HG03460 (cell line): ENCODE measurements around the gene MBD5.
A peak's percentile ranks its signal among the peaks of the same experiment; 100 is the strongest.

Experiments used
- ATAC-seq: cut with Tn5 transposase; IDR thresholded peaks from one replicate; pipeline ENCODE4 v1.9.1; 2021; ENCODE audit not compliant: unreplicated experiment

The MBD5 gene

GRCh38 chr2:148022882-148023281, 2.0 kb downstream of the MBD5 start:
- ATAC-seq: no peak

GRCh38 chr2:148023861-148024260, 3.0 kb downstream of the MBD5 start:
- ATAC-seq: peak; percentile 26

GRCh38 chr2:148026573-148026972, 5.7 kb downstream of the MBD5 start:
- no peak for ATAC-seq

GRCh38 chr2:148027822-148028221, 6.9 kb downstream of the MBD5 start:
- no peak for ATAC-seq

GRCh38 chr2:148028781-148029180, 7.9 kb downstream of the MBD5 start:
- no peak for ATAC-seq

- ATAC-seq: no peak
Measured at GRCh38 chr2:148031152-148031551, 10.3 kb downstream of the MBD5 start.

- no peak for ATAC-seq
Measured at GRCh38 chr2:148032215-148032614, 11.3 kb downstream of the MBD5 start.

- ATAC-seq: no peak
Measured at GRCh38 chr2:148039783-148040182, 18.9 kb downstream of the MBD5 start.

GRCh38 chr2:148042219-148042618, 21.3 kb downstream of the MBD5 start:
- ATAC-seq: peak; percentile 85

GRCh38 chr2:148044322-148044721, 23.4 kb downstream of the MBD5 start:
- ATAC-seq: no peak

- ATAC-seq: no peak
Measured at GRCh38 chr2:148046802-148047201, 25.9 kb downstream of the MBD5 start.

GRCh38 chr2:148048475-148049221, 27.8 kb downstream of the MBD5 start:
- ATAC-seq: peak; percentile 61

- no peak for ATAC-seq
Measured at GRCh38 chr2:148049284-148049683, 28.4 kb downstream of the MBD5 start.

- ATAC-seq: no peak
Measured at GRCh38 chr2:148052687-148053086, 31.8 kb downstream of the MBD5 start.

- no peak for ATAC-seq
Measured at GRCh38 chr2:148058641-148059040, 37.8 kb downstream of the MBD5 start.

- ATAC-seq: no peak
Measured at GRCh38 chr2:148063633-148064032, 42.7 kb downstream of the MBD5 start.

GRCh38 chr2:148065936-148066335, 45.0 kb downstream of the MBD5 start:
- no peak for ATAC-seq

- ATAC-seq: no peak
Measured at GRCh38 chr2:148067801-148068200, 46.9 kb downstream of the MBD5 start.

- ATAC-seq: no peak
Measured at GRCh38 chr2:148071351-148071750, 50.5 kb downstream of the MBD5 start.

- ATAC-seq: no peak
Measured at GRCh38 chr2:148096012-148096411, 75.1 kb downstream of the MBD5 start.

- ATAC-seq: no peak
Measured at GRCh38 chr2:148102641-148103040, 81.8 kb downstream of the MBD5 start.

- no peak for ATAC-seq
Measured at GRCh38 chr2:148103946-148104345, 83.1 kb downstream of the MBD5 start.

GRCh38 chr2:148106331-148106730, 85.4 kb downstream of the MBD5 start:
- ATAC-seq: no peak
